PC-9 (cell line): ENCODE results near the gene LEPROT. TPM values are rescaled to one million over a fixed set of nuclear protein-coding genes. Genes with fewer than 3 reads are reported as not detected.

Experiments used
- BruUV-seq: library from RNA; stranded (reverse); fragments of 400-500 nt; replicated peaks from 2 replicates; lab custom pipeline; 2021; lab: Mats Ljungman, UMichigan
- CTCF ChIA-PET: fragments of 300-600 bp; sonication (Branson Sonifier 250); formaldehyde crosslinking; loops from one replicate; lab custom pipeline; 2022; ENCODE audit warnings: antibody characterized with exemption; lab: Charles Lee
- POLR2A ChIA-PET: fragments of 300-600 bp; sonication (Branson Sonifier 250); formaldehyde crosslinking; loops from one replicate; lab custom pipeline; 2022; ENCODE audit warnings: antibody characterized with exemption; ENCODE audit not compliant: unreplicated experiment; lab: Charles Lee
- DNase-seq, 2 experiments: peaks; one replicate each; pipeline versions ENCODE4 v3.0.0 to v3.0.0-alpha.2; 2015 to 2022; ENCODE audit warnings: mixed read lengths in 1 of 2
- H2AFZ ChIP-seq: fragments of 200-600 bp; sonication (generic); 2 replicates; pipeline ENCODE4 v1.8.1; 2017; ENCODE audit warnings: antibody characterized with exemption
- H3F3A ChIP-seq: fragments of 200-600 bp; sonication (generic); 2 replicates; pipeline ENCODE4 v1.8.1; 2017; ENCODE audit warnings: antibody characterized with exemption, mild to moderate bottlenecking, low read depth; ENCODE audit not compliant: insufficient read depth
- H3K27ac ChIP-seq: fragments of 200-600 bp; sonication (generic); 2 replicates; pipeline ENCODE4 v1.6.1; 2016; ENCODE audit warnings: mixed run types
- H3K27me3 ChIP-seq: fragments of 200-600 bp; sonication (generic); 2 replicates; pipeline ENCODE4 v1.6.1; 2016; ENCODE audit warnings: low read depth, mixed run types; ENCODE audit not compliant: insufficient read depth
- H3K36me3 ChIP-seq: fragments of 200-600 bp; sonication (generic); 2 replicates; pipeline ENCODE4 v1.6.1; 2016; ENCODE audit warnings: low read depth, mixed run types
- H3K4me1 ChIP-seq: fragments of 200-600 bp; sonication (generic); replicated peaks from 2 replicates; pipeline ENCODE4 v1.6.1; 2016; ENCODE audit warnings: mixed run types; ENCODE audit not compliant: insufficient read depth
- H3K4me2 ChIP-seq: fragments of 200-600 bp; sonication (generic); 2 replicates; pipeline ENCODE4 v1.6.1; 2017; ENCODE audit warnings: mixed run types
- H3K4me3 ChIP-seq: fragments of 200-600 bp; sonication (generic); 2 replicates; pipeline ENCODE4 v1.6.1; 2016; ENCODE audit warnings: mixed run types
- H3K79me2 ChIP-seq: fragments of 200-600 bp; sonication (generic); 2 replicates; pipeline ENCODE4 v1.6.1; 2017; ENCODE audit warnings: low read depth, mixed run types
- H3K9me2 ChIP-seq: fragments of 200-600 bp; sonication (generic); 2 replicates; pipeline ENCODE4 v1.8.1; 2017; ENCODE audit warnings: mild to moderate bottlenecking; ENCODE audit not compliant: insufficient read depth
- H3K9me3 ChIP-seq: fragments of 200-600 bp; sonication (generic); 2 replicates; pipeline ENCODE4 v1.8.1; 2016; ENCODE audit warnings: low read depth; ENCODE audit not compliant: insufficient read depth
- H4K20me1 ChIP-seq: fragments of 200-600 bp; sonication (generic); 2 replicates; pipeline ENCODE4 v1.8.1; 2017; ENCODE audit not compliant: insufficient read depth
- EZH2 ChIP-seq: fragments of 200-600 bp; sonication (generic); IDR thresholded peaks from 2 replicates; pipeline ENCODE4 v1.8.0; 2017; ENCODE audit warnings: antibody characterized with exemption, low read depth
- intact Hi-C: fragments of 100-400 bp; cut with micrococcal nuclease; formaldehyde crosslinking; loops from one replicate; pipeline ENCODE4 v1.10.0; 2022; ENCODE audit not compliant: unreplicated experiment
- total RNA-seq: library from RNA; stranded (reverse); gene quantifications from 2 replicates; pipeline ENCODE4 v1.2.3, GENCODE V29; 2021
- TF ChIP-seq, protein P1 (sequence below): fragments of 200-600 bp; sonication (generic); conservative IDR thresholded peaks from 2 replicates; pipeline ENCODE4 v1.6.1; 2017; ENCODE audit warnings: mixed run types, antibody characterized with exemption, mild to moderate bottlenecking, moderate library complexity

LEPROT gene
- total RNA-seq, 1 experiment from 2014 or later: 113 TPM

DNA sequence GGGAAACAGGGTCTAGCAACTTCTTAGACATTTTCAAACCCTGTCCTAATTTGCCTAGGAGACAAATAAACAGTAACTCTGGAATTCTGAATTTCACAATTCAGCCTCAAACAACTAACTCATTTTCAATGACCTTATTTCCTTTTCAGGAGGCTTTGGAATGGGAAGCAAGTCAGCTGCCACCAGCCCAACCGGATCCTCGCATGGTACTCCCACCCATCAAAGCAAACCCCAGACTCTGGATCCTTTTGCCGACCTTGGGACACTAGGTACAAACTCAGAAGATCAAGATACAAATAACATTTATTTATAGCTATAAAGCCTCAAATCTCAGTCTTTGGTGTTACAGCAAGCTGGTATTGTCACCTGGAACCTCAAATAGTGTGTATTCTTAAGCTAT lies 18.9 kb upstream of the LEPROT start:
- intact Hi-C loops: no loop called here
- Histone ChIP-seq H3K36me3 (no peaks in the 10 kb centered on the region), H3K27ac (no peak overlapping the region), H3K27me3 (no peaks in the 10 kb centered on the region), H3K9me3 (no peaks in the 10 kb centered on the region), H3K4me2 (no peak overlapping the region), H4K20me1 (no peaks in the 10 kb centered on the region), H3K4me3 (no peak overlapping the region), H3K79me2 (no peaks in the 10 kb centered on the region), H3F3A (no peaks in the 10 kb centered on the region), H2AFZ (no peak overlapping the region), H3K4me1 (no peaks in the 10 kb centered on the region), H3K9me2 (no peaks in the 10 kb centered on the region)
- no peak for DNase-seq
- ChIA-PET POLR2A (interaction anchor here (0.6 to 0.7 kb wide), 3 partner anchors 13 to 255 kb away, joined by 3 to 9 read pairs (median 6); partner anchors contain the start of genes LEPR and LEPROT), CTCF (no interaction called here)
- TF ChIP-seq, protein P1, sequence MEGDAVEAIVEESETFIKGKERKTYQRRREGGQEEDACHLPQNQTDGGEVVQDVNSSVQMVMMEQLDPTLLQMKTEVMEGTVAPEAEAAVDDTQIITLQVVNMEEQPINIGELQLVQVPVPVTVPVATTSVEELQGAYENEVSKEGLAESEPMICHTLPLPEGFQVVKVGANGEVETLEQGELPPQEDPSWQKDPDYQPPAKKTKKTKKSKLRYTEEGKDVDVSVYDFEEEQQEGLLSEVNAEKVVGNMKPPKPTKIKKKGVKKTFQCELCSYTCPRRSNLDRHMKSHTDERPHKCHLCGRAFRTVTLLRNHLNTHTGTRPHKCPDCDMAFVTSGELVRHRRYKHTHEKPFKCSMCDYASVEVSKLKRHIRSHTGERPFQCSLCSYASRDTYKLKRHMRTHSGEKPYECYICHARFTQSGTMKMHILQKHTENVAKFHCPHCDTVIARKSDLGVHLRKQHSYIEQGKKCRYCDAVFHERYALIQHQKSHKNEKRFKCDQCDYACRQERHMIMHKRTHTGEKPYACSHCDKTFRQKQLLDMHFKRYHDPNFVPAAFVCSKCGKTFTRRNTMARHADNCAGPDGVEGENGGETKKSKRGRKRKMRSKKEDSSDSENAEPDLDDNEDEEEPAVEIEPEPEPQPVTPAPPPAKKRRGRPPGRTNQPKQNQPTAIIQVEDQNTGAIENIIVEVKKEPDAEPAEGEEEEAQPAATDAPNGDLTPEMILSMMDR: no peak
- TF ChIP-seq EZH2: no peak
- BruUV-seq: no TSS peak

- no peaks in the 10 kb centered on the region for H3K36me3 ChIP-seq
- no peak for DNase-seq
- H3K79me2 ChIP-seq: no peaks in the 10 kb centered on the region
- no peaks in the 10 kb centered on the region for H4K20me1 ChIP-seq
- no peaks in the 10 kb centered on the region for H3F3A ChIP-seq
- H3K27me3 ChIP-seq: no peaks in the 10 kb centered on the region
- no peak for TF ChIP-seq EZH2
- TF ChIP-seq, protein P1: no peak
- ChIA-PET CTCF (no interaction called here), POLR2A (no interaction called here)
- H3K9me3 ChIP-seq: no peaks in the 10 kb centered on the region
- H3K4me2 ChIP-seq: no peak overlapping the region
- no peak overlapping the region for H3K4me3 ChIP-seq
- BruUV-seq: no TSS peak
- H2AFZ ChIP-seq: no peak overlapping the region
- intact Hi-C loops: no loop called here
- no peaks in the 10 kb centered on the region for H3K4me1 ChIP-seq
- H3K9me2 ChIP-seq: no peaks in the 10 kb centered on the region
- H3K27ac ChIP-seq: no peak overlapping the region
Measured at GRCh38 chr1:65404941-65405340, 15.5 kb upstream of the LEPROT start.

DNA sequence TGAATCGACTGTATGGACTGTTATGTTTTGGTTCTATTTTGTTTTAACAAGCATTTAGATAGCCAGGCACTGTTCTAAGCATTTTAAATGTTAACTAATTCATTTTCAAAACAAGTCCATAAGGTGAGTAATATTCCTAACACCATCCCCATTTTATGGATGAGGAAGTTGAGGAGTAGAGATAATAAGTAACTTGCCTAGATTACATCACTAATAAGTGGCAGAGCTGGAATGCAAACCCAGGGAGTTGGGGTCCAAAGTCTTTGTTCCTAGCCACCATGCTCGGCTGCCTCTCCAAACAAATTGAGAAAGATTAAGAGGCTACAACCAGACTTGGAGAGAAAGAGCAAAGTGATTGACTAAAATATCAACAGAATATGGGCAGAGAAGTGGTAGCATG lies 12.6 kb upstream of the LEPROT start:
- ChIA-PET POLR2A (no interaction called here), CTCF (no interaction called here)
- Histone ChIP-seq H3K9me3 (no peaks in the 10 kb centered on the region), H4K20me1 (no peaks in the 10 kb centered on the region), H3K4me2 (no peak overlapping the region), H3K4me3 (no peak overlapping the region), H3K27ac (no peak overlapping the region), H3F3A (no peaks in the 10 kb centered on the region), H3K27me3 (no peaks in the 10 kb centered on the region), H2AFZ (no peak overlapping the region), H3K79me2 (no peaks in the 10 kb centered on the region), H3K36me3 (no peaks in the 10 kb centered on the region), H3K9me2 (no peaks in the 10 kb centered on the region), H3K4me1 (no peaks in the 10 kb centered on the region)
- no peak for DNase-seq
- no TSS peak for BruUV-seq
- TF ChIP-seq EZH2: no peak
- TF ChIP-seq, protein P1: no peak
- intact Hi-C loops: no loop called here
